ENCODE results near the gene TMEM95. TPM values are rescaled to one million over a fixed set of nuclear protein-coding genes. Genes with fewer than 3 reads are reported as not detected.

The TMEM95 gene
- total and polyA plus RNA-seq, 2 donors (not counting 1 experiment from before 2014, with no cell fraction given) = 0.25 TPM; not detected in 1

DNA sequence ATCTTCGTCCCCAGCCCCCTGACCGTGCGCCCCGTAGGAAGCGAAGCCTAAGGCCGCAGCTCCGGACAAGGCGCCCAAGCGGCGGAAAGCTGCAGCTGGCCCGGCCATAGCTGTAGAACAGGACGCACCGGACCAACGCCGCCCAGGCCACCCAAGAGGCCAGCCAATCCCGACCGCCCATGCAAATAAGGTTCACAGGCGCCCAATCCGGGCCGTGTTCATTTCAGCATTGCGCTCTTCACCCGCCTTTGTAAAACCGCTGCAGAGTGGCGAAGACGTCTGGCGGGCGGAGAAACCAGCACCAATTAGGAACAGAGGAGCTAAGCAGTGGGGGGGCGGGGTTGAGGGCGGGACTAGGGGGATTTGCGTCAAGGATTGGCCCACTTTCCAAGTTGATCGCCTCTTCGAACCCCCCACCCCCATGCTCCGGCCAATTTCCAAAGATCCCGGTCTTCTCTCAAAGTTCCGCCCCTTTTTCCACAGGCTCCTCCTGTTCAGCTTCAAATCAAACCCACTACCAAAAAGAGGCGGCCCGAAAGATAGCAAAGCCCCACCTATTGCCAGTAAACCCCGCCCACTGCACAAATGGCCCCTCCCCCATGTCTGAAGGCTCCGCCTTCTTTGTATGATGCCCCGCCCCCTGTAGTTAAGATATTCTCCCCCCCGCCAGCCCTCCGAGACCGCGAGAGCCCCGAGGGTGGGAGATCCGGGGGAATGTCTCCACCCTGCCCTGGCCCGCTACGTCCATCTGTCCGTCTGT, 49.2 kb downstream of the TMEM95 start, which contains the start of gene TMEM256:
TMEM256 (minus strand) TSS at position 121 of the 760 bp plus-strand sequence; CDS start at position 108, 13 bp downstream.
- H3K4me3 Mint-ChIP-seq = peak within 1 kb of the TSS; percentile 98
- Histone ChIP-seq H4K20me1 (ENCODE audit: control insufficient read depth, insufficient read depth, low read length, poor library complexity, severe bottlenecking) (no peaks in the 10 kb centered on the region), H3K9ac (ENCODE audit: low read length) (peak within 1 kb of the TSS; percentile 76), H3K4me3 (ENCODE audit: control extremely low read depth in 1 of 5, extremely low read depth in 1 of 5, insufficient read depth in 1 of 5, low read depth in 2 of 5, low read length in 4 of 5) (peak within 1 kb of the TSS; percentile 57 to 95 (median 82)), H3K36me3 (replicated peaks in 1 of 2; ENCODE audit: control extremely low read depth in 1 of 2, control insufficient read depth in 1 of 2, extremely low read depth in 1 of 2, insufficient read depth in 2 of 2, low read length in 1 of 2) (no peaks in the 10 kb centered on the region), H3K27ac (ENCODE audit: low read length in 2 of 2) (peak within 1 kb of the TSS; percentile 45 to 59), H2AFZ (ENCODE audit: insufficient read depth, low read depth, low read length, poor library complexity, severe bottlenecking) (peak within 1 kb of the TSS; percentile 87), H3K79me2 (ENCODE audit: control insufficient read depth, insufficient read depth, low read length) (peaks cover 6% of the 10 kb centered on the region), H3K9me3 (ENCODE audit: control extremely low read depth in 1 of 3, control insufficient read depth in 2 of 3, insufficient read depth in 1 of 3, low read length in 2 of 3) (peaks cover 0 to 4% (median 0%) of the 10 kb centered on the region in 3 donors), H3K27me3 (replicated peaks in 1 of 4; ENCODE audit: control extremely low read depth in 1 of 4, control insufficient read depth in 3 of 4, insufficient read depth in 4 of 4, low read length in 3 of 4) (peaks cover 0 to 27% (median 4%) of the 10 kb centered on the region in 4 experiments), H3K4me2 (replicated peaks; ENCODE audit: low read depth, low read length, poor library complexity, severe bottlenecking) (peak within 1 kb of the TSS; percentile 94), H3K4me1 (ENCODE audit: control insufficient read depth in 2 of 2, insufficient read depth in 2 of 2, low read length in 2 of 2) (peaks cover 17 to 20% of the 10 kb centered on the region in 2 donors)
- H3K9me3 Mint-ChIP-seq (ENCODE audit: insufficient read depth) = no peaks in the 10 kb centered on the region
- ATAC-seq (ENCODE audit: low read depth) (peak; percentile 87), DNase-seq (peak; percentile 98)
- H3K4me1 Mint-ChIP-seq = peaks cover 22% of the 10 kb centered on the region
- H3K27me3 Mint-ChIP-seq = peaks cover 17% of the 10 kb centered on the region
- POLR2A ChIA-PET = interaction anchor here (0.6 to 2.0 kb wide), 20 partner anchors 9 to 282 kb away, joined by 3 to 17 read pairs (median 6); partner anchors contain the start of genes ACADVL, ACAP1, DLG4 and MPDU1
- CTCF ChIA-PET = interaction anchor here (0.5 to 1.8 kb wide), 8 partner anchors 19 to 75 kb away, joined by 3 to 10 read pairs (median 4); partner anchors contain the start of gene TMEM102
- WGBS (ENCODE audit: insufficient coverage) = under 1% methylated on average over 41 of the region's 49 CpGs
- H3K27ac Mint-ChIP-seq = peak within 1 kb of the TSS; percentile 94
- TF ChIP-seq EZH2 (IDR thresholded peaks at IDR 0.05; ENCODE audit: borderline replicate concordance, insufficient read depth, low read depth, low read length, poor library complexity, severe bottlenecking) = no peak
- TF ChIP-seq, protein P1, sequence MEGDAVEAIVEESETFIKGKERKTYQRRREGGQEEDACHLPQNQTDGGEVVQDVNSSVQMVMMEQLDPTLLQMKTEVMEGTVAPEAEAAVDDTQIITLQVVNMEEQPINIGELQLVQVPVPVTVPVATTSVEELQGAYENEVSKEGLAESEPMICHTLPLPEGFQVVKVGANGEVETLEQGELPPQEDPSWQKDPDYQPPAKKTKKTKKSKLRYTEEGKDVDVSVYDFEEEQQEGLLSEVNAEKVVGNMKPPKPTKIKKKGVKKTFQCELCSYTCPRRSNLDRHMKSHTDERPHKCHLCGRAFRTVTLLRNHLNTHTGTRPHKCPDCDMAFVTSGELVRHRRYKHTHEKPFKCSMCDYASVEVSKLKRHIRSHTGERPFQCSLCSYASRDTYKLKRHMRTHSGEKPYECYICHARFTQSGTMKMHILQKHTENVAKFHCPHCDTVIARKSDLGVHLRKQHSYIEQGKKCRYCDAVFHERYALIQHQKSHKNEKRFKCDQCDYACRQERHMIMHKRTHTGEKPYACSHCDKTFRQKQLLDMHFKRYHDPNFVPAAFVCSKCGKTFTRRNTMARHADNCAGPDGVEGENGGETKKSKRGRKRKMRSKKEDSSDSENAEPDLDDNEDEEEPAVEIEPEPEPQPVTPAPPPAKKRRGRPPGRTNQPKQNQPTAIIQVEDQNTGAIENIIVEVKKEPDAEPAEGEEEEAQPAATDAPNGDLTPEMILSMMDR (IDR thresholded peaks at IDR 0.05) = no peak
- intact Hi-C loops (cut with micrococcal nuclease) = loop anchor here (1.0 to 5.0 kb wide), 11 partner anchors 10 to 189 kb away; partner anchors contain the start of genes EIF5A, KCTD11, NEURL4 and PLSCR3

Data from B cell (primary cell).